ENCODE results near the gene WWOX. TPM values are rescaled to one million over a fixed set of nuclear protein-coding genes. Genes with fewer than 3 reads are reported as not detected.

The WWOX gene
- total and polyA plus RNA-seq, 2 of the 13 experiments (the other 11 are each of a cell fraction or from before 2014, with no cell fraction given): 9.1 to 37.4 TPM

- TF ChIP-seq ZNF644 (CRISPR knock-in tag; IDR thresholded peaks at IDR 0.05; ENCODE audit: low read depth) (0 out of 2 replicates have a peak, but pooled peaks have one; percentile 43), PHF21A (CRISPR knock-in tag; IDR thresholded peaks at IDR 0.05) (peak; percentile 70; the same call in 1 of the 2 replicates), MTA3 (CRISPR knock-in tag; IDR thresholded peaks at IDR 0.05) (no peak), XBP1 (CRISPR knock-in tag; IDR thresholded peaks at IDR 0.05) (no peak), ZNF331 (CRISPR knock-in tag; IDR thresholded peaks at IDR 0.05) (peak; percentile 80; the same call in 1 of the 2 replicates), LCORL (IDR thresholded peaks at IDR 0.05) (no peak), LCORL (CRISPR knock-in tag; IDR thresholded peaks at IDR 0.05) (peak; percentile 82), BRF2 (CRISPR knock-in tag; IDR thresholded peaks at IDR 0.05) (0 out of 2 replicates have a peak, but pooled peaks have one; percentile 48), ZFX (CRISPR knock-in tag; IDR thresholded peaks at IDR 0.05; ENCODE audit: low read depth) (peak; percentile 15; the same call in 1 of the 2 replicates), SALL1 (CRISPR knock-in tag; IDR thresholded peaks at IDR 0.05) (peak; percentile 84; the same call in 1 of the 2 replicates), ZZZ3 (CRISPR knock-in tag; IDR thresholded peaks at IDR 0.05; ENCODE audit: borderline replicate concordance) (no peak), DBP (CRISPR knock-in tag; IDR thresholded peaks at IDR 0.05; ENCODE audit: not compliant biosample characterization) (no peak), ZNF879 (CRISPR knock-in tag; IDR thresholded peaks at IDR 0.05) (no peak), SP4 (CRISPR knock-in tag; IDR thresholded peaks at IDR 0.05) (no peak), CCAR2 (optimal IDR thresholded peaks at IDR 0.05; ENCODE audit: low read depth, low read length) (no peak), CBX2 (IDR thresholded peaks at IDR 0.05; ENCODE audit: low read depth, low read length) (no peak), CBX2 (CRISPR knock-in tag; IDR thresholded peaks at IDR 0.05; ENCODE audit: low read depth) (no peak), DMTF1 (CRISPR knock-in tag; IDR thresholded peaks at IDR 0.05) (no peak), ELF1 (CRISPR knock-in tag; IDR thresholded peaks at IDR 0.05) (peak; percentile 22; the same call in 1 of the 2 replicates), HNF4A (CRISPR knock-in tag; IDR thresholded peaks at IDR 0.05) (peak; percentile 97), U2AF1 (optimal IDR thresholded peaks at IDR 0.05; ENCODE audit: low read depth, low read length) (no peak)
- TF ChIP-seq, protein P1, sequence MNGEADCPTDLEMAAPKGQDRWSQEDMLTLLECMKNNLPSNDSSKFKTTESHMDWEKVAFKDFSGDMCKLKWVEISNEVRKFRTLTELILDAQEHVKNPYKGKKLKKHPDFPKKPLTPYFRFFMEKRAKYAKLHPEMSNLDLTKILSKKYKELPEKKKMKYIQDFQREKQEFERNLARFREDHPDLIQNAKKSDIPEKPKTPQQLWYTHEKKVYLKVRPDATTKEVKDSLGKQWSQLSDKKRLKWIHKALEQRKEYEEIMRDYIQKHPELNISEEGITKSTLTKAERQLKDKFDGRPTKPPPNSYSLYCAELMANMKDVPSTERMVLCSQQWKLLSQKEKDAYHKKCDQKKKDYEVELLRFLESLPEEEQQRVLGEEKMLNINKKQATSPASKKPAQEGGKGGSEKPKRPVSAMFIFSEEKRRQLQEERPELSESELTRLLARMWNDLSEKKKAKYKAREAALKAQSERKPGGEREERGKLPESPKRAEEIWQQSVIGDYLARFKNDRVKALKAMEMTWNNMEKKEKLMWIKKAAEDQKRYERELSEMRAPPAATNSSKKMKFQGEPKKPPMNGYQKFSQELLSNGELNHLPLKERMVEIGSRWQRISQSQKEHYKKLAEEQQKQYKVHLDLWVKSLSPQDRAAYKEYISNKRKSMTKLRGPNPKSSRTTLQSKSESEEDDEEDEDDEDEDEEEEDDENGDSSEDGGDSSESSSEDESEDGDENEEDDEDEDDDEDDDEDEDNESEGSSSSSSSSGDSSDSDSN (CRISPR knock-in tag; IDR thresholded peaks at IDR 0.05): no peak
- TF ChIP-seq, protein P2, sequence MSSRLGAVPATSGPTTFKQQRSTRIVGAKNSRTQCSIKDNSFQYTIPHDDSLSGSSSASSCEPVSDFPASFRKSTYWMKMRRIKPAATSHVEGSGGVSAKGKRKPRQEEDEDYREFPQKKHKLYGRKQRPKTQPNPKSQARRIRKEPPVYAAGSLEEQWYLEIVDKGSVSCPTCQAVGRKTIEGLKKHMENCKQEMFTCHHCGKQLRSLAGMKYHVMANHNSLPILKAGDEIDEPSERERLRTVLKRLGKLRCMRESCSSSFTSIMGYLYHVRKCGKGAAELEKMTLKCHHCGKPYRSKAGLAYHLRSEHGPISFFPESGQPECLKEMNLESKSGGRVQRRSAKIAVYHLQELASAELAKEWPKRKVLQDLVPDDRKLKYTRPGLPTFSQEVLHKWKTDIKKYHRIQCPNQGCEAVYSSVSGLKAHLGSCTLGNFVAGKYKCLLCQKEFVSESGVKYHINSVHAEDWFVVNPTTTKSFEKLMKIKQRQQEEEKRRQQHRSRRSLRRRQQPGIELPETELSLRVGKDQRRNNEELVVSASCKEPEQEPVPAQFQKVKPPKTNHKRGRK (CRISPR knock-in tag; IDR thresholded peaks at IDR 0.05): no peak
- TF ChIP-seq, protein P3, sequence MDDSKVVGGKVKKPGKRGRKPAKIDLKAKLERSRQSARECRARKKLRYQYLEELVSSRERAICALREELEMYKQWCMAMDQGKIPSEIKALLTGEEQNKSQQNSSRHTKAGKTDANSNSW (CRISPR knock-in tag; IDR thresholded peaks at IDR 0.05; ENCODE audit: borderline replicate concordance): no peak
Observed at GRCh38 chr16:78252757-78253156, 153.3 kb downstream of the WWOX start (continued).
